WTC11 (cell line): ENCODE measurements around the gene FAM221B. TPM values are rescaled to one million over a fixed set of nuclear protein-coding genes. Genes with fewer than 3 reads are reported as not detected.

ENCODE experiments used
- ATAC-seq: fragments of 200-7000 bp; cut with Tn5 transposase; 2 replicates; pipeline ENCODE4 v1.10.0; 2021; ENCODE audit warnings: mild to moderate bottlenecking, moderate library complexity
- CTCF ChIA-PET: fragments of 300-600 bp; sonication (Branson Sonifier 250); formaldehyde crosslinking; loops from one replicate; lab custom pipeline; 2021; ENCODE audit warnings: antibody characterized with exemption; lab: Charles Lee
- POLR2A ChIA-PET: fragments of 350-600 bp; sonication (Branson Sonifier 250); formaldehyde crosslinking; loops from one replicate; lab custom pipeline; 2021; ENCODE audit warnings: antibody characterized with exemption; lab: Charles Lee
- DNase-seq: peaks from one replicate; pipeline ENCODE4 v3.0.0; 2021; ENCODE audit warnings: low spot score
- H3K27ac Mint-ChIP-seq: 2 replicates; pipeline ENCODE4 v1.8.0; 2021; ENCODE audit warnings: mixed read lengths
- H3K27me3 Mint-ChIP-seq: 2 replicates; pipeline ENCODE4 v1.8.0; 2021; ENCODE audit warnings: low read depth, mild to moderate bottlenecking, moderate library complexity, mixed read lengths
- H3K36me3 Mint-ChIP-seq: 2 replicates; pipeline ENCODE4 v1.8.0; 2021; ENCODE audit warnings: mixed read lengths
- H3K4me1 Mint-ChIP-seq: 2 replicates; pipeline ENCODE4 v1.8.0; 2022; ENCODE audit warnings: mixed read lengths
- H3K4me3 Mint-ChIP-seq: 2 replicates; pipeline ENCODE4 v1.8.0; 2021; ENCODE audit warnings: mild to moderate bottlenecking, moderate library complexity, mixed read lengths
- H3K9me3 Mint-ChIP-seq: 2 replicates; pipeline ENCODE4 v1.8.0; 2021; ENCODE audit warnings: mixed read lengths
- ATF1 ChIP-seq: sonication (generic); formaldehyde crosslinking; IDR thresholded peaks from 2 replicates; pipeline ENCODE4 v1.8.1; 2023; ENCODE audit warnings: mild to moderate bottlenecking, moderate library complexity, missing genetic modification reagents
- E2F4 ChIP-seq: sonication (generic); formaldehyde crosslinking; IDR thresholded peaks from 2 replicates; pipeline ENCODE4 v1.8.1; 2022; ENCODE audit warnings: low read depth, mild to moderate bottlenecking, moderate library complexity, missing genetic modification reagents, borderline replicate concordance
- ELF4 ChIP-seq: sonication (generic); formaldehyde crosslinking; IDR thresholded peaks from 2 replicates; pipeline ENCODE4 v1.8.1; 2022; ENCODE audit warnings: low read depth, mild to moderate bottlenecking, moderate library complexity, missing genetic modification reagents
- FOXK1 ChIP-seq: sonication (generic); formaldehyde crosslinking; IDR thresholded peaks from 2 replicates; pipeline ENCODE4 v1.8.0; 2022; ENCODE audit warnings: mild to moderate bottlenecking, moderate library complexity, missing genetic modification reagents
- FOXP1 ChIP-seq: sonication (generic); formaldehyde crosslinking; IDR thresholded peaks from 2 replicates; pipeline ENCODE4 v1.8.0; 2022; ENCODE audit warnings: missing genetic modification reagents, mild to moderate bottlenecking, moderate library complexity, borderline replicate concordance
- HMGXB4 ChIP-seq: sonication (generic); formaldehyde crosslinking; IDR thresholded peaks from 2 replicates; pipeline ENCODE4 v1.8.1; 2023; ENCODE audit warnings: mild to moderate bottlenecking, moderate library complexity, missing genetic modification reagents
- JUN ChIP-seq: sonication (generic); formaldehyde crosslinking; IDR thresholded peaks from 2 replicates; pipeline ENCODE4 v1.8.0; 2023; ENCODE audit warnings: mild to moderate bottlenecking, missing genetic modification reagents
- KAT7 ChIP-seq: sonication (generic); formaldehyde crosslinking; IDR thresholded peaks from 2 replicates; pipeline ENCODE4 v1.8.1; 2023; ENCODE audit warnings: missing genetic modification reagents, mild to moderate bottlenecking, borderline replicate concordance
- MLX ChIP-seq: sonication (generic); formaldehyde crosslinking; IDR thresholded peaks from 2 replicates; pipeline ENCODE4 v1.8.1; 2023; ENCODE audit warnings: mild to moderate bottlenecking, missing genetic modification reagents, moderate library complexity
- MXD4 ChIP-seq: fragments of 250-450 bp; sonication (Bioruptor Pico); IDR thresholded peaks from 2 replicates; pipeline ENCODE4 v1.8.0; 2021; ENCODE audit warnings: mild to moderate bottlenecking, moderate library complexity, borderline replicate concordance
- NFATC4 ChIP-seq: fragments of 250-450 bp; sonication (Bioruptor Pico); IDR thresholded peaks from 2 replicates; pipeline ENCODE4 v1.9.0; 2021; ENCODE audit warnings: mild to moderate bottlenecking
- NFYB ChIP-seq: sonication (generic); formaldehyde crosslinking; conservative IDR thresholded peaks from 2 replicates; pipeline ENCODE4 v1.8.0; 2022; ENCODE audit warnings: low read depth, missing genetic modification reagents
- NR2C2 ChIP-seq: sonication (generic); formaldehyde crosslinking; IDR thresholded peaks from 2 replicates; pipeline ENCODE4 v1.8.0; 2022; ENCODE audit warnings: mild to moderate bottlenecking, missing genetic modification reagents
- NR3C1 ChIP-seq: sonication (generic); formaldehyde crosslinking; conservative IDR thresholded peaks from 2 replicates; pipeline ENCODE4 v1.8.1; 2023; ENCODE audit warnings: low read depth, mild to moderate bottlenecking, missing genetic modification reagents
- PRRX2 ChIP-seq: fragments of 250-450 bp; sonication (Bioruptor Pico); IDR thresholded peaks from 2 replicates; pipeline ENCODE4 v1.8.0; 2021; ENCODE audit warnings: mild to moderate bottlenecking
- RELA ChIP-seq: sonication (generic); formaldehyde crosslinking; IDR thresholded peaks from 2 replicates; pipeline ENCODE4 v1.8.1; 2022; ENCODE audit warnings: missing genetic modification reagents, mild to moderate bottlenecking, borderline replicate concordance
- SMAD4 ChIP-seq: sonication (generic); formaldehyde crosslinking; IDR thresholded peaks from 2 replicates; pipeline ENCODE4 v1.8.0; 2022; ENCODE audit warnings: mild to moderate bottlenecking, missing genetic modification reagents
- TCF7 ChIP-seq: sonication (generic); formaldehyde crosslinking; IDR thresholded peaks from 2 replicates; pipeline ENCODE4 v1.8.0; 2022; ENCODE audit warnings: mild to moderate bottlenecking, low read depth, missing genetic modification reagents, moderate library complexity
- TEAD1 ChIP-seq: sonication (generic); formaldehyde crosslinking; IDR thresholded peaks from 2 replicates; pipeline ENCODE4 v1.8.0; 2022; ENCODE audit warnings: mild to moderate bottlenecking, missing genetic modification reagents
- USF2 ChIP-seq: sonication (generic); formaldehyde crosslinking; IDR thresholded peaks from 2 replicates; pipeline ENCODE4 v1.8.1; 2023; ENCODE audit warnings: mild to moderate bottlenecking, missing genetic modification reagents, moderate library complexity
- ZMAT4 ChIP-seq: fragments of 250-450 bp; sonication (Bioruptor Pico); IDR thresholded peaks from 2 replicates; pipeline ENCODE4 v1.9.0; 2021; ENCODE audit warnings: mild to moderate bottlenecking
- ZNF263 ChIP-seq: sonication (generic); formaldehyde crosslinking; IDR thresholded peaks from 2 replicates; pipeline ENCODE4 v1.8.1; 2022; ENCODE audit warnings: low read depth, mild to moderate bottlenecking, moderate library complexity, missing genetic modification reagents
- ZNF396 ChIP-seq: fragments of 250-450 bp; sonication (Bioruptor Pico); IDR thresholded peaks from 2 replicates; pipeline ENCODE4 v1.8.0; 2021; ENCODE audit warnings: mild to moderate bottlenecking, moderate library complexity, borderline replicate concordance
- ZNF425 ChIP-seq: fragments of 250-450 bp; sonication (Bioruptor Pico); conservative IDR thresholded peaks from 2 replicates; pipeline ENCODE4 v1.9.0; 2021; ENCODE audit warnings: mild to moderate bottlenecking
- ZNF671 ChIP-seq: fragments of 250-450 bp; sonication (Bioruptor Pico); IDR thresholded peaks from 2 replicates; pipeline ENCODE4 v1.8.0; 2021; ENCODE audit warnings: mild to moderate bottlenecking
- total RNA-seq: library from RNA; stranded (reverse); gene quantifications from 3 replicates; pipeline ENCODE4 v1.2.3, GENCODE V29; 2021

The FAM221B gene
- total RNA-seq, 1 experiment from 2014 or later = 0.11 TPM

GRCh38 chr9:35797311-35798109 lies 31.0 kb downstream of the FAM221B start (continued):
- TF ChIP-seq FOXK1 = no peak
- no peak for TF ChIP-seq SMAD4
- TF ChIP-seq ZNF263 (CRISPR knock-in tag) = no peak
- TF ChIP-seq PRRX2 (CRISPR knock-in tag) = no peak
- no peak for TF ChIP-seq JUN (CRISPR knock-in tag)
- TF ChIP-seq FOXP1 (CRISPR knock-in tag) = no peak
- TF ChIP-seq MXD4 (CRISPR knock-in tag) = no peak
- TF ChIP-seq RELA (CRISPR knock-in tag) = no peak
- no peak for TF ChIP-seq E2F4 (CRISPR knock-in tag)
- no peak for TF ChIP-seq MLX

GRCh38 chr9:35795695-35796094 lies 32.8 kb downstream of the FAM221B start:
- Mint-ChIP-seq H3K36me3 (no peaks in the 10 kb centered on the region), H3K27me3 (no peaks in the 10 kb centered on the region), H3K27ac (no peak overlapping the region), H3K4me1 (peaks cover 6% of the 10 kb centered on the region), H3K9me3 (no peaks in the 10 kb centered on the region), H3K4me3 (no peak overlapping the region)
- ChIA-PET CTCF (interaction anchor here (1.3 kb wide), 1 partner anchor 20 kb away, joined by 3 read pairs; no protein-coding TSS in a partner anchor), POLR2A (no interaction called here)
- ATAC-seq = no peak
- DNase-seq = no peak
- TF ChIP-seq E2F4 (CRISPR knock-in tag) (no peak), NFATC4 (CRISPR knock-in tag) (no peak), ZNF671 (no peak), USF2 (no peak), KAT7 (CRISPR knock-in tag) (no peak), HMGXB4 (no peak), TEAD1 (CRISPR knock-in tag) (no peak), ATF1 (CRISPR knock-in tag) (no peak), ZMAT4 (no peak), ZNF396 (CRISPR knock-in tag) (no peak), FOXP1 (CRISPR knock-in tag) (no peak), TCF7 (CRISPR knock-in tag) (no peak), ELF4 (CRISPR knock-in tag) (no peak), JUN (CRISPR knock-in tag) (no peak), NR3C1 (CRISPR knock-in tag) (no peak), NR2C2 (CRISPR knock-in tag) (no peak), ZNF425 (CRISPR knock-in tag) (no peak), NFYB (CRISPR knock-in tag) (no peak)
